NOMO-1 treated with DMSO at 0.1 percent for 48 hours (cell line): ENCODE data around the gene ANKRD24.
"Not testable (repeated sequence)": the region's sequence is repeated elsewhere in the genome, so short reads cannot be mapped to it uniquely, and the experiment has no call there.

Source experiments
- DNase-seq: peaks from one replicate; lab custom pipeline; 2025; ENCODE audit not compliant: unreplicated experiment; lab: John Stamatoyannopoulos, UW

The ANKRD24 gene

DNA sequence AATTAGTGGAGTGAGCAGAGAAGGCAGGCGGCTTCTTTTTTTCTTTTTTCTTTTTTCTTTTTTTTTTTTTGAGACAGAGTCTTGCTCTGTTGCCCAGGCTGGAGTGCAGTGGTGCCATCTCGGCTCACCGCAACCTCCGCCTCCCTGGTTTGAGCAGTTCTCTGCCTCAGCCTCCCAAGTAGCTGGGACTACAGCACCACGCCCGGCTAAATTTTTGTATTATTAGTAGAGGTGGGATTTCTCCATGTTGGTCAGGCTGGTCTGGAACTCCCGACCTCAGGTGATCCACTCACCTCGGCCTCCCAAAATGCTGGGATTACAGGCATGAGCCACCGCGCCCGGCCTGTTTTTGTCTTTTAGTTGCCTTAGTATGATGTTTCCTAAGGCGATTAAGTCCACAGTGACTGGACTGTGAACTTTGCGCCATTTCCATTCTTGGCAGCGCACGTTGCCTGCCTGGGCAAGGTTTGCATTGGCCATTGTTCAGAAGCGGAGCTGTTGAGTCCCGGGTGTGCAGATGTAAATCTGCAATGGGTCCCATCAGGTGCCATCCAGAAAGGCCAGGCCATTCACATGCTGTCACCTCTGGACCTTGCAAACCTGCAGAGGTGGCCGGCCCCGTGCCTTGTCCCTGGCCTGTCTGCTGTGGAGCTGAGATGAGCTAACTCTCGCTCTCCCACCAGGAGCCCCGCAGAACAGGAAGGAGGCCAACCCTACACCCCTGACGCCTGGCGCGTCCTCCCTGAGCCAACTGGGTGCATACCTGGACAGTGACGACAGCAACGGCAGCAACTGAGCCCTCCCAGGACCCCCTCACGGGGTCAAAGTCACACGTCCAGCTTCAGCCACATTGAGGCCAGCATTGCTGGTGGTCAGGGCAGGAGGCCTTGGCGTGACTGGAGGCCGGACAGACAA lies 85.7 kb downstream of the ANKRD24 start:
- no peak for DNase-seq

DNA sequence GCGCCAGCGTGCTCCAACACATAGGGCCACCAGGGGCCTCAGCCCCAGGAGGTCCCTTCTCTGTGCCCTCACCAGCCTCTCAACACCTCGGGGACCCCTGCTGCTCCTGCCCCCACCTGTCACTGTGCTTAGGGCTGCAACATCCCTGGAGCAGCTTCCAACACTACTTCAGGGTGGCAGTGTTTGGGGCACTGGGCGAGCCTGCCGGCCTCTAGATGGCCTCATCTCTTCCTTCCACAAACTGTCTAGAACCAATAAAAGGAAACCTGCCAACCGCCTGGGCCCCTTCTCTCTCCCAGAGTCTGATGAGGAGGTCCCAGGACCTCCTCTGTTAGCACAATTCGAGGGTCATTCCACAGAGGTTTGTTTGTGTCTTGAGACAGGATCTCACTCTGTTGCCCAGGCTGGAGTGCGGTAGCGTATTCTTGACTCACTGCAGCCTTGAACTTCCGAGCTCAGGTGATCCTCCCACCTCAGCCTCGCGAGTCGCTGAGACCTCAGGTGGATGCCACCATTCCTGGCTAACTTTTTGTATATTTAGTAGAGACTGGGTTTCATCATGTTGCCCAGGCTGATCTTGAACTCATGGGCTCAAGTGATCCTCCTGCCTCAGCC lies 86.4 kb downstream of the ANKRD24 start:
- DNase-seq: no peak

GRCh38 chr19:4272894-4273293 lies 90.4 kb downstream of the ANKRD24 start:
- DNase-seq: no peak

GRCh38 chr19:4274321-4274686 lies 91.8 kb downstream of the ANKRD24 start:
- not testable (repeated sequence) for DNase-seq
